HepG2 (cell line): ENCODE measurements around the gene LMTK2. TPM values are rescaled to one million over a fixed set of nuclear protein-coding genes. Genes with fewer than 3 reads are reported as not detected.
A peak's percentile ranks its signal among the peaks of the same experiment; 100 is the strongest.

Experiments
- ASH2L ChIP-seq: fragments of 300-600, 200-600 bp; sonication (generic); IDR thresholded peaks from 2 replicates; pipeline ENCODE4 v1.7.0; 2017; ENCODE audit warnings: low read depth, mild to moderate bottlenecking, moderate library complexity, mixed read lengths, low read length; ENCODE audit not compliant: insufficient read length
- HMG20B ChIP-seq: conservative IDR thresholded peaks from 2 replicates; pipeline ENCODE4 v1.6.1; 2016; ENCODE audit warnings: missing genetic modification reagents, missing compliant biosample characterization
- HNRNPH1 ChIP-seq: fragments of 200-400 bp; formaldehyde crosslinking; optimal IDR thresholded peaks from 2 replicates; pipeline ENCODE3; 2017; ENCODE audit warnings: mild to moderate bottlenecking, low read depth, low read length
- KDM6A ChIP-seq: IDR thresholded peaks from 2 replicates; pipeline ENCODE4 v1.6.1; 2016; ENCODE audit warnings: low read depth
- PAF1 ChIP-seq: IDR thresholded peaks from 2 replicates; pipeline ENCODE4 v1.6.1; 2016; ENCODE audit warnings: missing genetic modification reagents, missing compliant biosample characterization
- RARA ChIP-seq: IDR thresholded peaks from 2 replicates; pipeline ENCODE4 v1.6.1; 2016; ENCODE audit warnings: missing genetic modification reagents, missing compliant biosample characterization
- RBM39 ChIP-seq: fragments of 200-400 bp; formaldehyde crosslinking; IDR thresholded peaks from one replicate; pipeline ENCODE4 v1.6.1; 2018; ENCODE audit warnings: antibody characterized with exemption, mild to moderate bottlenecking, low read depth, low read length; ENCODE audit not compliant: poor library complexity, severe bottlenecking
- SKI ChIP-seq: fragments of 450-650 bp; IDR thresholded peaks from one replicate; pipeline ENCODE4 v1.6.1; 2018; ENCODE audit warnings: mild to moderate bottlenecking; ENCODE audit not compliant: partially characterized antibody
- XRCC5 ChIP-seq: fragments of 200-400 bp; formaldehyde crosslinking; optimal IDR thresholded peaks from 2 replicates; pipeline ENCODE3; 2017; ENCODE audit warnings: mild to moderate bottlenecking, low read length
- ZBTB20 ChIP-seq: sonication (generic); formaldehyde crosslinking; IDR thresholded peaks from 2 replicates; pipeline ENCODE4 v1.8.1; 2023; ENCODE audit warnings: missing genetic modification reagents, low read depth, mild to moderate bottlenecking, borderline replicate concordance
- ZMYM3 ChIP-seq: sonication (generic); formaldehyde crosslinking; IDR thresholded peaks from 2 replicates; pipeline ENCODE4 v1.5.1; 2020; ENCODE audit warnings: mild to moderate bottlenecking, missing genetic modification reagents
- ZNF17 ChIP-seq: sonication (generic); formaldehyde crosslinking; IDR thresholded peaks from 2 replicates; pipeline ENCODE4 v1.5.0; 2020; ENCODE audit warnings: mild to moderate bottlenecking, missing genetic modification reagents
- ZNF224 ChIP-seq: sonication (generic); formaldehyde crosslinking; IDR thresholded peaks from 2 replicates; pipeline ENCODE4 v1.5.0; 2020; ENCODE audit warnings: mild to moderate bottlenecking, missing genetic modification reagents
- ZNF383 ChIP-seq: sonication (generic); formaldehyde crosslinking; IDR thresholded peaks from 2 replicates; pipeline ENCODE4 v1.4.0; 2020; ENCODE audit warnings: missing genetic modification reagents, mild to moderate bottlenecking, borderline replicate concordance
- ZNF619 ChIP-seq: sonication (generic); formaldehyde crosslinking; IDR thresholded peaks from 2 replicates; pipeline ENCODE4 v1.4.0; 2020; ENCODE audit warnings: mild to moderate bottlenecking, missing genetic modification reagents
- ZNF687 ChIP-seq: sonication (generic); formaldehyde crosslinking; IDR thresholded peaks from 2 replicates; pipeline ENCODE4 v1.5.1; 2020; ENCODE audit warnings: mild to moderate bottlenecking, missing genetic modification reagents, moderate library complexity
- ZNF792 ChIP-seq: IDR thresholded peaks from 2 replicates; pipeline ENCODE4 v1.6.1; 2016
- ZNF850 ChIP-seq: sonication (generic); formaldehyde crosslinking; conservative IDR thresholded peaks from 2 replicates; pipeline ENCODE4 v1.9.0; 2021; ENCODE audit warnings: mild to moderate bottlenecking, missing genetic modification reagents
- polyA plus RNA-seq, 8 experiments: library from polyadenylated mRNA; depleted of rRNA in 3 of 8; stranded (reverse) in 7 of 8; unstranded in 1 of 8; fragments of >200 nt; fragmentation: Illumina TruSeq in 4 of 8; extraction: Trizol in 4 of 8; gene quantifications; 2 replicates each; pipeline versions ENCODE4 v1.2.1 to v1.2.3, GENCODE V29; 2011 to 2016; ENCODE audit warnings: low read depth in 4 of 8, missing spikeins in 1 of 8, mixed read lengths in 1 of 8; ENCODE audit not compliant: insufficient read depth in 1 of 8
- total RNA-seq, 5 experiments: library from RNA; depleted of rRNA; stranded (reverse); fragments of >200 nt; fragmentation: Illumina TruSeq; extraction: Trizol; gene quantifications; 2 replicates each; pipeline ENCODE4 v1.2.3, GENCODE V29; 2016; ENCODE audit warnings: low read depth in 1 of 5
- TF ChIP-seq, protein P1 (sequence below): IDR thresholded peaks from 2 replicates; pipeline ENCODE4 v1.6.1; 2016; ENCODE audit warnings: missing compliant biosample characterization, missing genetic modification reagents, borderline replicate concordance
- TF ChIP-seq, protein P2 (sequence below): sonication (generic); formaldehyde crosslinking; conservative IDR thresholded peaks from 2 replicates; pipeline ENCODE4 v1.8.0; 2022; ENCODE audit warnings: mild to moderate bottlenecking, moderate library complexity, missing genetic modification reagents
- TF ChIP-seq, protein P3 (sequence below): IDR thresholded peaks from 2 replicates; pipeline ENCODE4 v1.6.1; 2016; ENCODE audit warnings: low read depth

The LMTK2 gene
- total and polyA plus RNA-seq, 2 of the 13 experiments (the other 11 are each of a cell fraction or from before 2014, with no cell fraction given), result 9.5 to 11.7 TPM

GRCh38 chr7:98211676-98212531 is 105.2 kb downstream of the LMTK2 start (continued):
- TF ChIP-seq, protein P1, sequence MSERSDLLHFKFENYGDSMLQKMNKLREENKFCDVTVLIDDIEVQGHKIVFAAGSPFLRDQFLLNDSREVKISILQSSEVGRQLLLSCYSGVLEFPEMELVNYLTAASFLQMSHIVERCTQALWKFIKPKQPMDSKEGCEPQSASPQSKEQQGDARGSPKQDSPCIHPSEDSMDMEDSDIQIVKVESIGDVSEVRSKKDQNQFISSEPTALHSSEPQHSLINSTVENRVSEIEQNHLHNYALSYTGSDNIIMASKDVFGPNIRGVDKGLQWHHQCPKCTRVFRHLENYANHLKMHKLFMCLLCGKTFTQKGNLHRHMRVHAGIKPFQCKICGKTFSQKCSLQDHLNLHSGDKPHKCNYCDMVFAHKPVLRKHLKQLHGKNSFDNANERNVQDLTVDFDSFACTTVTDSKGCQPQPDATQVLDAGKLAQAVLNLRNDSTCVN (CRISPR knock-in tag), result no peak
- TF ChIP-seq ZNF792 (peak; percentile 47; the same call in 1 of the 2 replicates), ZBTB20 (0 out of 2 replicates have a peak, but pooled peaks have one; percentile 43), RARA (CRISPR knock-in tag) (peak; percentile 98), SKI (peak; percentile 88), ZNF17 (no peak), ZNF850 (CRISPR knock-in tag) (0 out of 2 replicates have a peak, but pooled peaks have one; percentile 70), ASH2L (peak; percentile 53), RBM39 (peak; percentile 64), XRCC5 (no peak), ZNF687 (CRISPR knock-in tag) (peak; percentile 90), ZMYM3 (CRISPR knock-in tag) (peak; percentile 93), HMG20B (CRISPR knock-in tag) (0 out of 2 replicates have a peak, but pooled peaks have one; percentile 45), KDM6A (CRISPR knock-in tag) (peak; percentile 79), PAF1 (no peak), ZNF224 (CRISPR knock-in tag) (no peak), ZNF619 (CRISPR knock-in tag) (no peak), ZNF383 (0 out of 2 replicates have a peak, but pooled peaks have one; percentile 8), HNRNPH1 (no peak)
- TF ChIP-seq, protein P2, sequence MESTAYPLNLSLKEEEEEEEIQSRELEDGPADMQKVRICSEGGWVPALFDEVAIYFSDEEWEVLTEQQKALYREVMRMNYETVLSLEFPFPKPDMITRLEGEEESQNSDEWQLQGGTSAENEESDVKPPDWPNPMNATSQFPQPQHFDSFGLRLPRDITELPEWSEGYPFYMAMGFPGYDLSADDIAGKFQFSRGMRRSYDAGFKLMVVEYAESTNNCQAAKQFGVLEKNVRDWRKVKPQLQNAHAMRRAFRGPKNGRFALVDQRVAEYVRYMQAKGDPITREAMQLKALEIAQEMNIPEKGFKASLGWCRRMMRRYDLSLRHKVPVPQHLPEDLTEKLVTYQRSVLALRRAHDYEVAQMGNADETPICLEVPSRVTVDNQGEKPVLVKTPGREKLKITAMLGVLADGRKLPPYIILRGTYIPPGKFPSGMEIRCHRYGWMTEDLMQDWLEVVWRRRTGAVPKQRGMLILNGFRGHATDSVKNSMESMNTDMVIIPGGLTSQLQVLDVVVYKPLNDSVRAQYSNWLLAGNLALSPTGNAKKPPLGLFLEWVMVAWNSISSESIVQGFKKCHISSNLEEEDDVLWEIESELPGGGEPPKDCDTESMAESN (CRISPR knock-in tag), result peak; percentile 47; the same call in 1 of the 2 replicates
- TF ChIP-seq, protein P3, sequence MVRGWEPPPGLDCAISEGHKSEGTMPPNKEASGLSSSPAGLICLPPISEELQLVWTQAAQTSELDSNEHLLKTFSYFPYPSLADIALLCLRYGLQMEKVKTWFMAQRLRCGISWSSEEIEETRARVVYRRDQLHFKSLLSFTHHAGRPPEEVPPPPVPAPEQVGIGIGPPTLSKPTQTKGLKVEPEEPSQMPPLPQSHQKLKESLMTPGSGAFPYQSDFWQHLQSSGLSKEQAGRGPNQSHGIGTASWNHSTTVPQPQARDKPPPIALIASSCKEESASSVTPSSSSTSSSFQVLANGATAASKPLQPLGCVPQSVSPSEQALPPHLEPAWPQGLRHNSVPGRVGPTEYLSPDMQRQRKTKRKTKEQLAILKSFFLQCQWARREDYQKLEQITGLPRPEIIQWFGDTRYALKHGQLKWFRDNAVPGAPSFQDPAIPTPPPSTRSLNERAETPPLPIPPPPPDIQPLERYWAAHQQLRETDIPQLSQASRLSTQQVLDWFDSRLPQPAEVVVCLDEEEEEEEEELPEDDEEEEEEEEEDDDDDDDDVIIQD (CRISPR knock-in tag), result peak; percentile 23; the same call in 1 of the 2 replicates
